HepG2 (cell line): ENCODE results near the gene CFAP99. TPM values are rescaled to one million over a fixed set of nuclear protein-coding genes. Genes with fewer than 3 reads are reported as not detected.

Experiments used
- ATF7-NPFF ChIP-seq: sonication (generic); formaldehyde crosslinking; IDR thresholded peaks from 2 replicates; pipeline ENCODE4 v1.8.1; 2023; ENCODE audit warnings: mild to moderate bottlenecking, low read depth, missing genetic modification reagents, moderate library complexity
- FIP1L1 ChIP-seq: fragments of 200-400 bp; formaldehyde crosslinking; IDR thresholded peaks from 2 replicates; pipeline ENCODE4 v1.6.1; 2018; ENCODE audit warnings: low read depth, mild to moderate bottlenecking, low read length, moderate library complexity, borderline replicate concordance; ENCODE audit not compliant: insufficient read depth
- GMEB1 ChIP-seq: sonication (generic); formaldehyde crosslinking; IDR thresholded peaks from 2 replicates; pipeline ENCODE4 v1.5.1; 2020; ENCODE audit warnings: missing genetic modification reagents, mild to moderate bottlenecking, borderline replicate concordance
- KMT2B ChIP-seq: IDR thresholded peaks from 2 replicates; pipeline ENCODE4 v1.6.1; 2016; ENCODE audit warnings: missing genetic modification reagents, missing compliant biosample characterization
- MTA1 ChIP-seq: sonication (generic); formaldehyde crosslinking; IDR thresholded peaks from 2 replicates; pipeline ENCODE4 v1.4.0; 2020; ENCODE audit warnings: missing genetic modification reagents, mild to moderate bottlenecking, borderline replicate concordance
- MYC ChIP-seq: sonication (generic); formaldehyde crosslinking; IDR thresholded peaks from 2 replicates; pipeline ENCODE4 v1.9.0; 2021; ENCODE audit warnings: missing genetic modification reagents, borderline replicate concordance
- NKX3-1 ChIP-seq: sonication (generic); formaldehyde crosslinking; IDR thresholded peaks from 2 replicates; pipeline ENCODE4 v1.5.0; 2020; ENCODE audit warnings: missing genetic modification reagents
- SAP130 ChIP-seq: IDR thresholded peaks from 2 replicates; pipeline ENCODE4 v1.6.1; 2016; ENCODE audit warnings: low read depth
- SP4 ChIP-seq: sonication (generic); formaldehyde crosslinking; IDR thresholded peaks from 2 replicates; pipeline ENCODE4 v1.8.1; 2023; ENCODE audit warnings: mild to moderate bottlenecking, missing genetic modification reagents
- SRF ChIP-seq: IDR thresholded peaks from 2 replicates; pipeline ENCODE4 v1.6.1; 2011; ENCODE audit warnings: mild to moderate bottlenecking, low read depth, low read length, moderate library complexity
- TBL1XR1 ChIP-seq: fragments of 150-350 bp; IDR thresholded peaks from 2 replicates; pipeline ENCODE4 v1.6.1; 2014; ENCODE audit warnings: borderline replicate concordance, low read length; ENCODE audit not compliant: partially characterized antibody
- TOPORS ChIP-seq: sonication (generic); formaldehyde crosslinking; IDR thresholded peaks from 2 replicates; pipeline ENCODE4 v1.8.0; 2023; ENCODE audit warnings: mild to moderate bottlenecking, missing genetic modification reagents
- ZBTB25 ChIP-seq: IDR thresholded peaks from 2 replicates; pipeline ENCODE4 v1.6.1; 2018; ENCODE audit warnings: missing genetic modification reagents
- ZFAT ChIP-seq: sonication (generic); formaldehyde crosslinking; conservative IDR thresholded peaks from 2 replicates; pipeline ENCODE4 v1.8.1; 2023; ENCODE audit warnings: missing genetic modification reagents, inconsistent platforms
- ZFP90 ChIP-seq: sonication (generic); formaldehyde crosslinking; IDR thresholded peaks from 2 replicates; pipeline ENCODE4 v1.8.0; 2022; ENCODE audit warnings: missing genetic modification reagents, mild to moderate bottlenecking, inconsistent platforms, borderline replicate concordance
- ZNF20 ChIP-seq: sonication (generic); formaldehyde crosslinking; IDR thresholded peaks from 2 replicates; pipeline ENCODE4 v1.4.0; 2020; ENCODE audit warnings: mild to moderate bottlenecking, moderate library complexity, missing genetic modification reagents
- ZNF569 ChIP-seq: sonication (generic); formaldehyde crosslinking; IDR thresholded peaks from 2 replicates; pipeline ENCODE4 v1.5.0; 2020; ENCODE audit warnings: mild to moderate bottlenecking, missing genetic modification reagents, moderate library complexity, borderline replicate concordance
- ZNF788 ChIP-seq: sonication (generic); formaldehyde crosslinking; IDR thresholded peaks from 2 replicates; pipeline ENCODE4 v1.5.0; 2020; ENCODE audit warnings: mild to moderate bottlenecking, missing genetic modification reagents, borderline replicate concordance
- polyA plus RNA-seq, 8 experiments: library from polyadenylated mRNA; depleted of rRNA in 3 of 8; stranded (reverse) in 7 of 8; unstranded in 1 of 8; fragments of >200 nt; fragmentation: Illumina TruSeq in 4 of 8; extraction: Trizol in 4 of 8; gene quantifications; 2 replicates each; pipeline versions ENCODE4 v1.2.1 to v1.2.3, GENCODE V29; 2011 to 2016; ENCODE audit warnings: low read depth in 4 of 8, missing spikeins in 1 of 8, mixed read lengths in 1 of 8; ENCODE audit not compliant: insufficient read depth in 1 of 8
- total RNA-seq, 5 experiments: library from RNA; depleted of rRNA; stranded (reverse); fragments of >200 nt; fragmentation: Illumina TruSeq; extraction: Trizol; gene quantifications; 2 replicates each; pipeline ENCODE4 v1.2.3, GENCODE V29; 2016; ENCODE audit warnings: low read depth in 1 of 5
- TF ChIP-seq, protein P1 (sequence below): sonication (generic); formaldehyde crosslinking; IDR thresholded peaks from 2 replicates; pipeline ENCODE4 v1.4.0; 2020; ENCODE audit warnings: missing genetic modification reagents
- TF ChIP-seq, protein P2 (sequence below): sonication (generic); formaldehyde crosslinking; IDR thresholded peaks from 2 replicates; pipeline ENCODE4 v1.5.0; 2020; ENCODE audit warnings: mild to moderate bottlenecking, missing genetic modification reagents, borderline replicate concordance

CFAP99 gene
- total and polyA plus RNA-seq, 2 of the 13 experiments (the other 11 are each of a cell fraction or from before 2014, with no cell fraction given), result not detected

GRCh38 chr4:2469192-2469984 is 50.6 kb downstream of the CFAP99 start (continued):
- no peak for TF ChIP-seq GMEB1 (CRISPR knock-in tag)
- TF ChIP-seq ZNF788 (CRISPR knock-in tag), result no peak
- TF ChIP-seq TBL1XR1, result no peak
- peak; percentile 69 for TF ChIP-seq SAP130
- TF ChIP-seq ZFP90 (CRISPR knock-in tag), result no peak
- no peak for TF ChIP-seq ZNF569 (CRISPR knock-in tag)
- 0 out of 2 replicates have a peak, but pooled peaks have one; percentile 3 for TF ChIP-seq MTA1 (CRISPR knock-in tag)
- TF ChIP-seq FIP1L1, result no peak
- TF ChIP-seq SP4 (CRISPR knock-in tag), result no peak
- TF ChIP-seq, protein P1, sequence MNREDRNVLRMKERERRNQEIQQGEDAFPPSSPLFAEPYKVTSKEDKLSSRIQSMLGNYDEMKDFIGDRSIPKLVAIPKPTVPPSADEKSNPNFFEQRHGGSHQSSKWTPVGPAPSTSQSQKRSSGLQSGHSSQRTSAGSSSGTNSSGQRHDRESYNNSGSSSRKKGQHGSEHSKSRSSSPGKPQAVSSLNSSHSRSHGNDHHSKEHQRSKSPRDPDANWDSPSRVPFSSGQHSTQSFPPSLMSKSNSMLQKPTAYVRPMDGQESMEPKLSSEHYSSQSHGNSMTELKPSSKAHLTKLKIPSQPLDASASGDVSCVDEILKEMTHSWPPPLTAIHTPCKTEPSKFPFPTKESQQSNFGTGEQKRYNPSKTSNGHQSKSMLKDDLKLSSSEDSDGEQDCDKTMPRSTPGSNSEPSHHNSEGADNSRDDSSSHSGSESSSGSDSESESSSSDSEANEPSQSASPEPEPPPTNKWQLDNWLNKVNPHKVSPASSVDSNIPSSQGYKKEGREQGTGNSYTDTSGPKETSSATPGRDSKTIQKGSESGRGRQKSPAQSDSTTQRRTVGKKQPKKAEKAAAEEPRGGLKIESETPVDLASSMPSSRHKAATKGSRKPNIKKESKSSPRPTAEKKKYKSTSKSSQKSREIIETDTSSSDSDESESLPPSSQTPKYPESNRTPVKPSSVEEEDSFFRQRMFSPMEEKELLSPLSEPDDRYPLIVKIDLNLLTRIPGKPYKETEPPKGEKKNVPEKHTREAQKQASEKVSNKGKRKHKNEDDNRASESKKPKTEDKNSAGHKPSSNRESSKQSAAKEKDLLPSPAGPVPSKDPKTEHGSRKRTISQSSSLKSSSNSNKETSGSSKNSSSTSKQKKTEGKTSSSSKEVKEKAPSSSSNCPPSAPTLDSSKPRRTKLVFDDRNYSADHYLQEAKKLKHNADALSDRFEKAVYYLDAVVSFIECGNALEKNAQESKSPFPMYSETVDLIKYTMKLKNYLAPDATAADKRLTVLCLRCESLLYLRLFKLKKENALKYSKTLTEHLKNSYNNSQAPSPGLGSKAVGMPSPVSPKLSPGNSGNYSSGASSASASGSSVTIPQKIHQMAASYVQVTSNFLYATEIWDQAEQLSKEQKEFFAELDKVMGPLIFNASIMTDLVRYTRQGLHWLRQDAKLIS, result no peak
- TF ChIP-seq ATF7-NPFF, result peak; percentile 27; the same call in 1 of the 2 replicates
- no peak for TF ChIP-seq ZFAT (CRISPR knock-in tag)
- no peak for TF ChIP-seq ZBTB25 (CRISPR knock-in tag)
- TF ChIP-seq, protein P2, sequence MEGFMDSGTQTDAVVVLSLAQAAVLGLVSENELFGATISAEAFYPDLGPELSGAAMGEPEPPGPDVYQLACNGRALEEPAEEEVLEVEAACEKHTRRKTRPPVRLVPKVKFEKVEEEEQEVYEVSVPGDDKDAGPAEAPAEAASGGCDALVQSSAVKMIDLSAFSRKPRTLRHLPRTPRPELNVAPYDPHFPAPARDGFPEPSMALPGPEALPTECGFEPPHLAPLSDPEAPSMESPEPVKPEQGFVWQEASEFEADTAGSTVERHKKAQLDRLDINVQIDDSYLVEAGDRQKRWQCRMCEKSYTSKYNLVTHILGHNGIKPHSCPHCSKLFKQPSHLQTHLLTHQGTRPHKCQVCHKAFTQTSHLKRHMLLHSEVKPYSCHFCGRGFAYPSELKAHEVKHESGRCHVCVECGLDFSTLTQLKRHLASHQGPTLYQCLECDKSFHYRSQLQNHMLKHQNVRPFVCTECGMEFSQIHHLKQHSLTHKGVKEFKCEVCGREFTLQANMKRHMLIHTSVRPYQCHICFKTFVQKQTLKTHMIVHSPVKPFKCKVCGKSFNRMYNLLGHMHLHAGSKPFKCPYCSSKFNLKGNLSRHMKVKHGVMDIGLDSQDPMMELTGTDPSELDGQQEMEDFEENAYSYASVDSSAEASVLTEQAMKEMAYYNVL (CRISPR knock-in tag), result no peak
- no peak for TF ChIP-seq KMT2B (CRISPR knock-in tag)
- TF ChIP-seq SRF, result no peak
- peak; percentile 39; the same call in 1 of the 2 replicates for TF ChIP-seq MYC (CRISPR knock-in tag)
- 0 out of 2 replicates have a peak, but pooled peaks have one; percentile 55 for TF ChIP-seq ZNF20
- TF ChIP-seq NKX3-1, result no peak
- no peak for TF ChIP-seq TOPORS (CRISPR knock-in tag)
